Thyroid gland (tissue), 4 donors: Measurements from ENCODE around the gene STON1. TPM values are rescaled to one million over a fixed set of nuclear protein-coding genes. Genes with fewer than 3 reads are reported as not detected.

Source experiments
- DNase-seq, 2 donors: peaks; one replicate each; pipeline ENCODE4 v3.0.0-alpha.2; 2019
- H3K27ac ChIP-seq, 3 donors: fragments of 200-600 bp; sonication (generic); 1 replicate in 2 of 3; 2 replicates in 1 of 3; pipeline ENCODE4 v1.5.1; 2016 to 2019; ENCODE audit warnings: mild to moderate bottlenecking in 1 of 3, moderate library complexity in 1 of 3
- H3K27me3 ChIP-seq: fragments of 200-600 bp; sonication (generic); one replicate; pipeline ENCODE4 v1.5.1; 2019
- H3K36me3 ChIP-seq, 2 donors: fragments of 200-600 bp; sonication (generic); one replicate each; pipeline ENCODE4 v1.5.1; 2016 to 2019
- H3K4me1 ChIP-seq, 2 donors: fragments of 200-600 bp; sonication (generic); one replicate each; pipeline ENCODE4 v1.5.1; 2017 to 2019
- H3K4me3 ChIP-seq, 3 donors: fragments of 200-600 bp; sonication (generic); replicated peaks in 1 of 3; 1 replicate in 2 of 3; 2 replicates in 1 of 3; pipeline ENCODE4 v1.5.1; 2016; ENCODE audit warnings: mild to moderate bottlenecking in 1 of 3
- H3K9me3 ChIP-seq: fragments of 200-600 bp; sonication (generic); one replicate; pipeline ENCODE4 v1.5.1; 2017
- POLR2A ChIP-seq, 2 donors: fragments of 450-650 bp; IDR thresholded peaks; one replicate each; pipeline ENCODE4 v1.6.1; 2017; ENCODE audit warnings: antibody characterized with exemption in 2 of 2, mild to moderate bottlenecking in 2 of 2, moderate library complexity in 1 of 2
- WGBS, 2 donors: methylation state at CpG; one replicate each; pipeline ENCODE4 v1.1.5; 2017; 5-methylcytosine and 5-hydroxymethylcytosine counted together
- intact Hi-C: fragments of 100-400 bp; cut with DNase I; formaldehyde crosslinking; loops from one replicate; pipeline ENCODE4 v1.15.1; 2023
- total RNA-seq, 4 donors: library from RNA; depleted of rRNA; stranded (reverse); fragments of >200 nt; gene quantifications; one replicate each; pipeline ENCODE4 v1.2.3, GENCODE V29; 2016
- TF ChIP-seq, protein P1 (sequence below), 6 experiments: fragments of 200-600 bp in 3 of 6; fragments of 450-650 bp in 3 of 6; sonication (generic) in 3 of 6; IDR thresholded peaks; one replicate each; pipeline ENCODE4 v1.5.1; 2016 to 2019; ENCODE audit warnings: antibody characterized with exemption in 6 of 6, mild to moderate bottlenecking in 2 of 6, inconsistent platforms in 1 of 6, moderate library complexity in 1 of 6

STON1 gene
- total RNA-seq, 4 donors from 2014 or later = 11.4 to 29.8 (median 15.3) TPM

DNA sequence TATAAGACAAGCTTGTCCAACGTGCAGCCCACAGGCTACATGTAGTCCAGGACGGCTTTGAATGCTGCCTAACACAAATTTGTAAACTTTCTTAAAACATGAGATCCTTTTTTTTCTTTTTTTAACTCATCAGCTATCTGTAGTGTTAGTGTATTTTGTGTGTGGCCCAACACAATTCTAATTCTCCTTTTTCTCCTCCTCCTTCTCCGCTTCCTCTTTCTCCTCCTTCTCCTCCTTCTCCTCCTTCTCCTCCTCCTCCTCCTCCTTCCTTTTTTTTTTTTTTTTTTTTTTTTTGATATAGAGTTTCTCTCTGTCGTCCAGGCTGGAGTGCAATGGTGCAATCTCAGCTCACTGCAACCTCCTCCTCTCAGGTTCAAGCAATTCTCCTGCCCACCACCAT lies 48.4 kb downstream of the STON1 start:
- WGBS, 2 donors = 77 to 84% methylated on average over 4 of the region's 4 CpGs
- H3K27me3 ChIP-seq = no peaks in the 10 kb centered on the region
- no peaks in the 10 kb centered on the region for H3K36me3 ChIP-seq
- H3K4me1 ChIP-seq = no peaks in the 10 kb centered on the region
- TF ChIP-seq POLR2A (IDR thresholded peaks at IDR 0.05) = no peak
- TF ChIP-seq, protein P1, sequence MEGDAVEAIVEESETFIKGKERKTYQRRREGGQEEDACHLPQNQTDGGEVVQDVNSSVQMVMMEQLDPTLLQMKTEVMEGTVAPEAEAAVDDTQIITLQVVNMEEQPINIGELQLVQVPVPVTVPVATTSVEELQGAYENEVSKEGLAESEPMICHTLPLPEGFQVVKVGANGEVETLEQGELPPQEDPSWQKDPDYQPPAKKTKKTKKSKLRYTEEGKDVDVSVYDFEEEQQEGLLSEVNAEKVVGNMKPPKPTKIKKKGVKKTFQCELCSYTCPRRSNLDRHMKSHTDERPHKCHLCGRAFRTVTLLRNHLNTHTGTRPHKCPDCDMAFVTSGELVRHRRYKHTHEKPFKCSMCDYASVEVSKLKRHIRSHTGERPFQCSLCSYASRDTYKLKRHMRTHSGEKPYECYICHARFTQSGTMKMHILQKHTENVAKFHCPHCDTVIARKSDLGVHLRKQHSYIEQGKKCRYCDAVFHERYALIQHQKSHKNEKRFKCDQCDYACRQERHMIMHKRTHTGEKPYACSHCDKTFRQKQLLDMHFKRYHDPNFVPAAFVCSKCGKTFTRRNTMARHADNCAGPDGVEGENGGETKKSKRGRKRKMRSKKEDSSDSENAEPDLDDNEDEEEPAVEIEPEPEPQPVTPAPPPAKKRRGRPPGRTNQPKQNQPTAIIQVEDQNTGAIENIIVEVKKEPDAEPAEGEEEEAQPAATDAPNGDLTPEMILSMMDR (IDR thresholded peaks at IDR 0.05) = no peak
- intact Hi-C loops = no loop called here
- DNase-seq = no peak
- H3K4me3 ChIP-seq = no peak overlapping the region
- no peaks in the 10 kb centered on the region for H3K9me3 ChIP-seq
- no peak overlapping the region for H3K27ac ChIP-seq

DNA sequence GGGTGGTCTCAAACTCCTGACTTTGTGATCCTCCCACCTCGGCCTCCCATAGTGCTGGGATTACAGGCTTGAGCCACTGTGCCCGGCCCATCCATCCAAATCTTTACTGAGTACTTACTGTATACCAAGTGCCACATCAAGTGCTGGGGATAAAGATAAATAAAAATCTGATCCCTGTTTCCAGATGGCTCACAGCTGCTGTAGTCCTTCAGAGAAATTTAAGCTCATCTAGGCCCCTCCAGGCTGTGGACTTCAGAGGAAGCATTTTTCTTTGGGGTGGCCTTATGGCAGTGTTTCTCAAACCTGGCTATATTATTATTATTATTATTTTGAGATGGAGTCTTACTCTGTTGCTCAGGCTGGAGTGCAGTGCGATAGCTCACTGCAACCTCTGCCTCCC lies 54.0 kb downstream of the STON1 start:
- H3K4me1 ChIP-seq = no peaks in the 10 kb centered on the region
- intact Hi-C loops = loop anchor here (10.0 kb wide), 1 partner anchor 69 kb away; no protein-coding TSS in a partner anchor
- no peak overlapping the region for H3K27ac ChIP-seq
- WGBS, 2 donors = 94 to 97% methylated on average over 3 of the region's 3 CpGs
- no peaks in the 10 kb centered on the region for H3K9me3 ChIP-seq
- DNase-seq = no peak
- TF ChIP-seq, protein P1 (IDR thresholded peaks at IDR 0.05) = no peak
- TF ChIP-seq POLR2A (IDR thresholded peaks at IDR 0.05) = no peak
- H3K27me3 ChIP-seq = no peaks in the 10 kb centered on the region
- no peak overlapping the region for H3K4me3 ChIP-seq
- H3K36me3 ChIP-seq = no peaks in the 10 kb centered on the region

DNA sequence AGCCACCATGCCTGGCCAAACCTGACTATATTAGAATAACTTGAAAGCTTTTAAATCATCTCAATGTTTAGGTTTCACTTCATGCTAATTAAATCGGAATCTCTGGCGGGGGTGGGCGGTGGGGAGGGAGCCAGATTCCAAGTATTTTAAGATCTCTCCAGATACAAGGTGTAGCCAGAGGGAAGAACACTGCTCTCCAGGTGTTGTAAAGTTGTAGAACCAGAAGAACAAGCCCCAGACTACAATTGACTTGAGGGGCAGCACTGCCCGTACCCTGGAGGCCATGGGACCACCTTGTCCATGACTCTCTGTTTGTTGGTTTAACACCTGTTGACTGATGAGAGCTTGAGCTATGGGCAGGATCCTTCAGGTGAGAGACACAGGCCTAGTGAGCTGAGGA lies 54.6 kb downstream of the STON1 start:
- Histone ChIP-seq H3K27ac (no peak overlapping the region), H3K36me3 (no peaks in the 10 kb centered on the region), H3K4me3 (no peak overlapping the region), H3K27me3 (no peaks in the 10 kb centered on the region), H3K4me1 (no peaks in the 10 kb centered on the region), H3K9me3 (no peaks in the 10 kb centered on the region)
- 85 to 98% methylated on average over 4 of the region's 4 CpGs for WGBS, 2 donors
- DNase-seq = no peak
- intact Hi-C loops = loop anchor here (10.0 kb wide), 1 partner anchor 70 kb away; no protein-coding TSS in a partner anchor
- TF ChIP-seq, protein P1 (IDR thresholded peaks at IDR 0.05) = no peak
- TF ChIP-seq POLR2A (IDR thresholded peaks at IDR 0.05) = no peak

DNA sequence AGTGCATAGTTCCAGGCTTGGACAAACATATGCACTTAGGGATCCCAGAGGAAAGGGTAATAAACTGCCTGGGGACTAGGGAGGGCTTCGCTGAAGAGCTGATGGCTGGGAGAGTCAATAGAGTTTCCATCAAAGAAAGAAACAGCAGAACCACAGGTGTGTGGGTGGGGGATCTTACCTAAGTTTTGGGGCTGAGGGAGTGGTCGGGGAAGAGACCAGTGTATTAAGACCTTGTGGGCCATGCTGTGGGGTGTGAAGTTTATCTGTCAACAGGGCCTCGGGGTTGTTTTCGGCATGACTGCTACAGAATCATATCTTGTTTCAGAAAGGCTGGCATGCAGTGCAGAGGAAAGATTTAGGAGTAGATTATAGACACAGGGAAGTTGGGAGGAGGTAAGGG lies 56.5 kb downstream of the STON1 start:
- no peaks in the 10 kb centered on the region for H3K27me3 ChIP-seq
- no peak overlapping the region for H3K4me3 ChIP-seq
- no peak for TF ChIP-seq POLR2A (IDR thresholded peaks at IDR 0.05)
- TF ChIP-seq, protein P1 (IDR thresholded peaks at IDR 0.05) = no peak
- H3K27ac ChIP-seq = no peak overlapping the region
- H3K9me3 ChIP-seq = no peaks in the 10 kb centered on the region
- no peak for DNase-seq
- 67 to 69% methylated on average over 4 of the region's 4 CpGs for WGBS, 2 donors
- intact Hi-C loops = loop anchor here (10.0 kb wide), 1 partner anchor 72 kb away; no protein-coding TSS in a partner anchor
- no peaks in the 10 kb centered on the region for H3K4me1 ChIP-seq
- H3K36me3 ChIP-seq = no peaks in the 10 kb centered on the region

DNA sequence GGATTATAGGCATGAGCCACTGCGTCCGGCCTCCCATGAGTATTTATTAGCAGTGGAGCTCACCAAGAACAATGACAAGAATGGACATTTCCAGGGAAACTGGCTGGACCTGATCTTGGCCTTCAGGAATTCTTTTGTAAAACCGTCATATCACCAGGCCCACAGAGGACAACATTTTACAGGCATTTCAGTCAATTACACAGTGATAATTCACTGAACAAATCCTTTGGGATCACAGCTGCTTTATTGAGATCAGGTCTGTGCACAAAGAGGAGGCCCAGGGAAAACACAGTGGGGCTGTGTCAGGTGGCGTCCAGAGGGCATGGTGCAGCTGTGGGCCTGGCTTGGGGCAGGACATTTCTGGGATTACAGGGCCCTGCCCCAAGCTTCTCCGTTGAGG lies 57.6 kb downstream of the STON1 start:
- no peaks in the 10 kb centered on the region for H3K27me3 ChIP-seq
- H3K4me3 ChIP-seq = no peak overlapping the region
- intact Hi-C loops = loop anchor here (10.0 kb wide), 1 partner anchor 73 kb away; no protein-coding TSS in a partner anchor
- TF ChIP-seq, protein P1 (IDR thresholded peaks at IDR 0.05) = no peak
- TF ChIP-seq POLR2A (IDR thresholded peaks at IDR 0.05) = no peak
- H3K4me1 ChIP-seq = no peaks in the 10 kb centered on the region
- no peaks in the 10 kb centered on the region for H3K9me3 ChIP-seq
- DNase-seq = no peak
- no peak overlapping the region for H3K27ac ChIP-seq
- H3K36me3 ChIP-seq = no peaks in the 10 kb centered on the region
- 95% methylated on average over 5 of the region's 5 CpGs for WGBS, 2 donors
